ENCODE data around the gene L3MBTL4.

DNA sequence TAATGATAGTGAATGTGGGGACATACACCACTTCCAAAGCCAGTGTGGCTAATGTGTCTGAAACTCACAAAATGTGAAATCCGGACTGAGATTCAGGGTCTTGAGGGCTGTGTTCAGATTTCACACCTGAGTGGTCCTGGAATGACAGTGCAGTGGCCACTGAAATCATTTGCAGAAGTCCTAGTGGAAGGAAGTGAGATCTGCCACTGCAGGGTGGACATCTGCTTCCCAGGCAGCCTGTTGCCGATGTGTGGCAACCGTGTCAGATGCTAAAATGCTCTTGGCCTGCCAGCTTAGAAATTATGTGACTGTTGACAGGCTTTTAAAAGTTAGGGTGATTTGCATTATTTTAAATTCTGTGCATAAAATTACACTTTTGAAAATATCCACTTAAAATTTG lies 441.6 kb downstream of the L3MBTL4 start:
- TF ChIP-seq POLR2A (IDR thresholded peaks at IDR 0.05) (no peak), CTCF (IDR thresholded peaks at IDR 0.05) (no peak)

Data from upper lobe of left lung (tissue), 4 donors.